ENCODE measurements around the gene ZNF433.

- TF ChIP-seq CTCF (IDR thresholded peaks at IDR 0.05) (no peak), ZFX (IDR thresholded peaks at IDR 0.05; ENCODE audit: borderline replicate concordance) (no peak)
Measured at GRCh38 chr19:12034198-12034597, 1.3 kb downstream of the ZNF433 start.

Data from 22Rv1 (cell line).